Activated T-cell treated with anti-CD3 and anti-CD28 coated beads, Interleukin-2, amount 50 U/mL, for 4 hours (primary cell): ENCODE data around the gene JAG2. TPM values are rescaled to one million over a fixed set of nuclear protein-coding genes. Genes with fewer than 3 reads are reported as not detected.

ENCODE experiments used
- ATAC-seq, 2 donors: fragments of 200-7000 bp; cut with Tn5 transposase; one replicate each; pipeline ENCODE4 v1.10.0; 2021
- DNase-seq: peaks from one replicate; pipeline ENCODE4 v3.0.0-alpha.2; 2020
- H3K27me3 Mint-ChIP-seq: one replicate; pipeline ENCODE4 v1.8.0; 2021; ENCODE audit warnings: low read depth, mixed read lengths
- H3K36me3 Mint-ChIP-seq: one replicate; pipeline ENCODE4 v1.8.0; 2022; ENCODE audit warnings: mixed read lengths; ENCODE audit not compliant: insufficient read depth
- H3K4me1 Mint-ChIP-seq: one replicate; pipeline ENCODE4 v1.8.0; 2021; ENCODE audit warnings: low read depth, mixed read lengths
- H3K4me3 Mint-ChIP-seq: one replicate; pipeline ENCODE4 v1.8.0; 2021; ENCODE audit warnings: mild to moderate bottlenecking, moderate library complexity, mixed read lengths
- H3K9me3 Mint-ChIP-seq: one replicate; pipeline ENCODE4 v1.8.0; 2021; ENCODE audit warnings: mixed read lengths
- total RNA-seq, 3 donors: library from RNA; stranded (reverse); gene quantifications; one replicate each; pipeline ENCODE4 v1.2.1, GENCODE V29; 2021

JAG2 gene
- total RNA-seq, result 1 to 10 TPM; 2.9 to 5.4 (median 5.2) TPM

DNA sequence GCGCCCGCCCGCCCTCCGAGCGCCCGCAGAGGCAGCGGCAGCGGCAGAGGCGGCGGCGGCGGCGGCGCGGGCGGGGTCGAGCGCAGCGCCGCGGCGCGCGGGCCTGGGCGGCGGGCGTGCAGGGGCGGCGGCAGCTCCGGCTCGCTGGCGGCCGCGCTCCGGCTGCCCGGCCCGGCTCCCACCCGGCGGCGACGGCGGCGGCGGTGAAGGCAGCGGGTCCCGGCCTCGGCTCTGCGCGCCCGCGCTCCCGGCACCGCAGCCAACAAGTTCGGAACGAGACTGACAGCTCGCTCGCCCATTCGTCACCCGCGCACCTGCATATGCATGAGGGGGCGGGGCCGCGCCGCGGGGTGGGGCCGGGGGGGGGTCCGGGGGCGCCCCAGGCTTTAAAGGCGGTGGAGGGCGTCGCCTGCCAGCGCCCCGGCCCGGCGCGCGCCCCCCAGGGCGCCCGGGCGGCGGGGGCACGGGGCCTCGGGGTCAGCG, at the start of gene JAG2:
Gene JAG2, minus strand, starts transcription at position 281 of the 483 bp plus-strand sequence. CDS start 356 bp downstream, outside the sequence.
- DNase-seq, result peak; percentile 50
- peak; percentile 65 to 68 for ATAC-seq
- peak within 1 kb of the TSS; percentile 65 for H3K4me3 Mint-ChIP-seq
- H3K27me3 Mint-ChIP-seq, result peaks cover 15% of the 10 kb centered on the region
- H3K36me3 Mint-ChIP-seq, result no peaks in the 10 kb centered on the region
- H3K9me3 Mint-ChIP-seq, result no peaks in the 10 kb centered on the region
- peaks cover 10% of the 10 kb centered on the region for H3K4me1 Mint-ChIP-seq

DNA sequence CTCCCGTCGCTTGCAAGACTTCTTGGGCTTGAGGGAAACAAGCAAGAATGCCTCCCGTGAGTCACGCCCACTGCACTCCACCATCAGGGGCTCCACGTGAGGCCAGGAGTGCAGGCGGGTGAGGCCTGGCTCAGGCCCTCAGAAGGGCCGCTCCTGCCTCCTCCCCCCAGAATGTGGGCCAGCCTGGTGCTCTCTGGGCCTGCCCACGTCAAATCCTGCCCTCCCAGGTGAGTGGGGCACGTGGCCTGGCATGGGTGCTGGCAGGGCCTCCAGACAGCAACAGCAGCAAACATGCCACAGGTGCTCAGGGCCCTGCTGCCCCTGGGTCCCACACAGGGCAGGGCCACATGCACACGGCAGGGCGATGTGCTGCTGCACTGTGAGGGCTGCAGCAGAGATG, 49.2 kb upstream of the JAG2 start:
- no peak overlapping the region for H3K4me3 Mint-ChIP-seq
- H3K4me1 Mint-ChIP-seq, result no peaks in the 10 kb centered on the region
- no peaks in the 10 kb centered on the region for H3K9me3 Mint-ChIP-seq
- DNase-seq (no peak), ATAC-seq (no peak)
- no peaks in the 10 kb centered on the region for H3K27me3 Mint-ChIP-seq
- H3K36me3 Mint-ChIP-seq, result peaks cover 31% of the 10 kb centered on the region

DNA sequence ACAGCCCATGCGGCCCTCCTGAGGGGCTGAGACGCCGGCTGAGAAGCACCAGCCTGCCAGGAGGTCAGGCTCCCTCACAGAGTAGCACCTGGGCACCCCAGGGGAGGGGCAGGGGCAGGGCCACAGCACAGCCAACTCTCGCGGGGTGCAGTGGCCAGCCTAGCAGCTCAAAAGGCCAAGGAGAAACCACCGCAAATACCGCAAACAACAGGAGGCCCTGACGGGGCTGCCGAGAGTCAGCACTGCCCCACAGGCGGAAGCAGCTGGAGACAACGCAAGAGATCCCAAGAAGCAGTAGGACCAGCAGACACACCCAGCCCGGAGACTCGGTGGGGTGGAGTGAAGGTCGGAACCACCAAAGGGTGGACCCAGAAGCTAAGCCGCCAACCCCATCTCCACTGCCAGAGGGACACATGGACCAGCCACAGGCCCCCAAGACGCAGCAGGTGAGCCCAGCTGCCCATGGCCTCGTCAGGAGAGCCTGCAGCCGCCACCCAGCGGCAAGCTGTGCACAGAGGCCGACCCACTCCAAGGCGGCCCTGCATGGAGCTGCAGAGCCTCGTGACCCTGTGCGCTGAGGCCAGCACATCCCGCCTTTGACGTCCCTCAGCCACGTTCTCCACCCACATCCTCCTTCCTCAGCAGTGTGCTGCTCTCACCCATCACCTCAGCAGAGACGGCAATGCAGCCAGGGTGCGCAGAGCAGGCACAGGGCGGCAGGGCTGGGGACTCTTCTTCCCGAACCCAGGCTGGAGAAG, 48.1 kb upstream of the JAG2 start:
- Mint-ChIP-seq H3K9me3 (no peaks in the 10 kb centered on the region), H3K4me3 (no peak overlapping the region), H3K27me3 (no peaks in the 10 kb centered on the region), H3K4me1 (no peaks in the 10 kb centered on the region), H3K36me3 (peaks cover 24% of the 10 kb centered on the region)
- DNase-seq (no peak), ATAC-seq (no peak)

DNA sequence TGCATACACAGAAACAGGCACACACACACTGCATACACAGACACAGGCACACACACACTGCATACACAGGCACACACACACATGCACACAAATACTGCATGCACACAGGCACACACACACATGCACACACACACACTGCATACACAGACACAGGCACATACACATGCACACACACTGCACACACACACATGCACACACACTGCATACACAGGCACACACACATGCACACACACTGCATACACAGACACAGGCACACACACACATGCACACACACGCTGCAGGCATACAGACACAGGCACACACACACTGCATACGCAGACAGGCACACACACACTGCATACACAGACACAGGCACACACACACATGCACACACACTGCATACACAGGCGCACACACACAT, 47.0 kb upstream of the JAG2 start:
- H3K36me3 Mint-ChIP-seq, result peaks cover 22% of the 10 kb centered on the region
- no peaks in the 10 kb centered on the region for H3K4me1 Mint-ChIP-seq
- DNase-seq (no peak), ATAC-seq (no peak)
- no peaks in the 10 kb centered on the region for H3K9me3 Mint-ChIP-seq
- H3K27me3 Mint-ChIP-seq, result no peaks in the 10 kb centered on the region
- no peak overlapping the region for H3K4me3 Mint-ChIP-seq

DNA sequence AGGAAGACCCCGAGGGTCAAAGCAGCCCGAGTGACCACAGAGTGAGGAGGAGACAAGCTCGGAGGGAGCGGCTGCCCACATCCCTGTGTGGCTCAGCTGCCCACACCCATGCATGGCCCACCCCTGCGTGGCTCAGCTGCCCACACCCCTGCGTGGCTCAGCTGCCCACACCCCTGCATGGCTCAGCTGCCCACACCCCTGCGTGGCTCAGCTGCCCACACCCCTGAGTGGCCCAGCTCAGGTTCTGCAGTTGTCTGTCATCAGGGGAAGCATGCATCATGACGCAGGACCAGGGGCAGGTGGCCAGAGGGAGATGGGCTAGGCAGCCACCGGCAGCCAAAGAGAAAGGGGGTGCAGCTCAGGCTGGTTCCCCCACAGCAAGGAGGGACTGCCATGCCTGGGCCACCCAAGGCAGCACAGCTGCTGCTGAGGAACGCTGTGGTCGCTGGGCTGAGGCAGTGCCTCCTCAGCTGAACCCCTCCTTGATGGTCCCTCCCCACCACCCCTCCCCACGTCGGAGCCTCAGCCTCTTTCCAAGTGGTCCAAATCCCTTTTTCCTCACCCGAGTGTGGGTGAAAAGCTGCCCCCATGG, 45.8 kb upstream of the JAG2 start:
- no peaks in the 10 kb centered on the region for H3K9me3 Mint-ChIP-seq
- H3K4me1 Mint-ChIP-seq, result no peaks in the 10 kb centered on the region
- no peak overlapping the region for H3K4me3 Mint-ChIP-seq
- H3K36me3 Mint-ChIP-seq, result peaks cover 18% of the 10 kb centered on the region
- H3K27me3 Mint-ChIP-seq, result no peaks in the 10 kb centered on the region
- ATAC-seq (no peak), DNase-seq (no peak)

DNA sequence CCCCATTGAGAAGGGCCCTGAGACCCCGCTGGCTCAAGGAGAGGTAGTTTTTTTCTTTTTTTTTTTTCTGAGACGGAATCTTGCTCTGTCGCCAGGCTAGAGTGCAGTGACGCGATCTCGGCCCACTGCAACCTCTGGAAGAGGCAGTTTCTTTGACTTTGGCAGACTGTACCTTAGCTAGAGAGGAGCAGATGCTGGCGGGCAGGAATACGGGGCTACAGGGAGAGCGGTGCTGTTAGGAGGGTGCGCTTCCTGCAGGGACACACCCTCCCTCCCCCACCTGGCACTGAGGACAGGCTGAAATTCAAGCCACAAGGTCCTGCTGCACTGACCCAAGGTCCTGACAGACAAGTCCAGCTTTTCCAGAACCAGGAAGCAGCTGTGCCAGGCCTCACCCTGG, 44.8 kb upstream of the JAG2 start:
- H3K36me3 Mint-ChIP-seq, result peaks cover 13% of the 10 kb centered on the region
- H3K4me1 Mint-ChIP-seq, result no peaks in the 10 kb centered on the region
- DNase-seq (no peak), ATAC-seq (no peak)
- H3K4me3 Mint-ChIP-seq, result no peak overlapping the region
- no peaks in the 10 kb centered on the region for H3K27me3 Mint-ChIP-seq
- H3K9me3 Mint-ChIP-seq, result no peaks in the 10 kb centered on the region

DNA sequence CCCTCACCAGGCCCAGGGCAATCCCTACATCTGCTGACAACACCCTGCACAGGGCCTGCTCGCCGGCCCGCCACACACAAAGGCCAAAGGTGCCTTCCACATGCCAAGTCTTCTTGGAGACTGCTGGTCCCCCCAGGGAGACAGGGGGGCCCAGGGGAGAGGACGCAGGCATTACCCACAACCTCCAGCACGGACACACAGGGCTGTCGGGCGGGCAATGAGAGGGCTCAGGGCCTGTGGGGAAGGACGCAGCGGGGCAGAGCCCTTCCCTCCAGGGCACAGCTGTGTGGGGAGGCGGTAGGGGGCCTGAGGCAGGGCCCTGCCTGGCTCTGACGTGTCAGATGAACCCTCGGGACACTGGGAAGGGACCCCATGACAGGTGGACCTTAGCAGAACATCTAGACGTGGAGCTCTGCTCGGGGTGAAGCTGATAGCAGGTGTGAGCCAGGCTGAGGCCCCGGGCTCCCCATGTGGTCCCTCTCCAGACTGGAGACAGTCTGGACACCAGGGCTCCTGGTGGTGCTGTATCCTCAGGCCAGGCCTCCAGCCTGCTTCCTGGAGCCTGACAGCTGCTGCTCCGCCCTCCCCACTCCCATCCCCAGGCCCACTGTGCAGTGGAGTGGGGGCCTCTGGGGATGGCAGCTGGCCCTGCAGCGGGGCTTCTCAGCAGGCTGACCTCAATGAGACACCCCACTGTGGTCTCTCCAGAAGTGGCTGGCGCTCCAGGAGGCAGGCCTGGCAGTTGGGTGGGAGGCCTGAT, 44.1 kb upstream of the JAG2 start:
- Mint-ChIP-seq H3K9me3 (no peaks in the 10 kb centered on the region), H3K4me1 (no peaks in the 10 kb centered on the region), H3K36me3 (peaks cover 12% of the 10 kb centered on the region), H3K4me3 (no peak overlapping the region), H3K27me3 (no peaks in the 10 kb centered on the region)
- ATAC-seq (no peak), DNase-seq (no peak)

DNA sequence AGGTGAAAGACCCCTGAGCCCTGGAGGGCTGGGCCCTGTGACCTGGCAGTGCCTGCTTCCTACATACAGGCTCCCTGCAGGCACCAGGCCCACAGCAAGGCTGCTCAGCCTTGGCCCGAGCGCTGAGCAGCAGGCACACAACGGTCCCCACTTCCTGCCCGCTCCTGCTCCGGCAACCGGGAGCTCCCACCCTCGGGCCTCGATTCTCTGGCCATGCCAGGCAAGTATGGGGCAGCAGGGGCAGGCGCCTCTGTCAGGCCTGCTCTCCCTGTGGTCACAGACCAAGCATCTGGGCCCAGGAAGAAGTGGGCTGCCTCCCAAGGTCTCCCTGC, 43.1 kb upstream of the JAG2 start:
- H3K27me3 Mint-ChIP-seq, result no peaks in the 10 kb centered on the region
- no peak for DNase-seq
- H3K4me1 Mint-ChIP-seq, result no peaks in the 10 kb centered on the region
- H3K4me3 Mint-ChIP-seq, result no peak overlapping the region
- H3K9me3 Mint-ChIP-seq, result no peaks in the 10 kb centered on the region
- ATAC-seq, result no peak
- H3K36me3 Mint-ChIP-seq, result peaks cover 12% of the 10 kb centered on the region

DNA sequence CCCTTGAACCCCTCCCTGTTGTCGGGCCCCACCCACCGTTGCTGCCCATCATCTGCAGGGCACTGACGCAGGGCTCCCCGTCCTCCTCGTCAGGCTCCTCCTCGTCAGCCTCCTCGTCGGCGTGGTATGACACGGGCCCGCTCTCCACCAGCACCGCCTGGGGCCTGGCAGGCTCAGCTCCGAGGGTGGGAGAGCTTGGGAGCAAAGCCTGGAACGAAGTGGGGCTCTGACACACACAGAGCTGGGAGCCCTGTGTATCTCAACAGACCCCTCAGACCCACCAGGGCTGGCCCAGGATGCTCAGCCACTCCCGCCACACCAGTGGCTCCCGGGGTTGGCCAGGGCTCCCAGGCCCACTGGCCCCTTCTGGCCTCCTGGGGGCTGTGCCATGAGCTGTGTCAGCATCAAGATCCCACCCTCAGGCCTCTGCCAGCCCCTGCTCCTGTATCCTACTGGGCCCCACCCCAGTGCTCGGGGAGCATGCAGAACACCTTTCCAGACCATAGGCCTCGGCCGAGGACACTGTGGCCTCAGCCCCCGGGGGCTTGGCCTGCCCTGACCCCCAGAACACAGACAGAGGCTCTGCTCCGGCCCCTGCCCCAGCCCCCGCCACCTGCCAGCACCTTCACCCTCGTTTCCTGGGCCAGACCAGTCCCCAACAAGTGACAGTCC, 42.6 kb upstream of the JAG2 start:
- Mint-ChIP-seq H3K9me3 (no peaks in the 10 kb centered on the region), H3K27me3 (no peaks in the 10 kb centered on the region), H3K36me3 (peaks cover 12% of the 10 kb centered on the region), H3K4me3 (no peak overlapping the region), H3K4me1 (no peaks in the 10 kb centered on the region)
- ATAC-seq, result no peak
- no peak for DNase-seq

DNA sequence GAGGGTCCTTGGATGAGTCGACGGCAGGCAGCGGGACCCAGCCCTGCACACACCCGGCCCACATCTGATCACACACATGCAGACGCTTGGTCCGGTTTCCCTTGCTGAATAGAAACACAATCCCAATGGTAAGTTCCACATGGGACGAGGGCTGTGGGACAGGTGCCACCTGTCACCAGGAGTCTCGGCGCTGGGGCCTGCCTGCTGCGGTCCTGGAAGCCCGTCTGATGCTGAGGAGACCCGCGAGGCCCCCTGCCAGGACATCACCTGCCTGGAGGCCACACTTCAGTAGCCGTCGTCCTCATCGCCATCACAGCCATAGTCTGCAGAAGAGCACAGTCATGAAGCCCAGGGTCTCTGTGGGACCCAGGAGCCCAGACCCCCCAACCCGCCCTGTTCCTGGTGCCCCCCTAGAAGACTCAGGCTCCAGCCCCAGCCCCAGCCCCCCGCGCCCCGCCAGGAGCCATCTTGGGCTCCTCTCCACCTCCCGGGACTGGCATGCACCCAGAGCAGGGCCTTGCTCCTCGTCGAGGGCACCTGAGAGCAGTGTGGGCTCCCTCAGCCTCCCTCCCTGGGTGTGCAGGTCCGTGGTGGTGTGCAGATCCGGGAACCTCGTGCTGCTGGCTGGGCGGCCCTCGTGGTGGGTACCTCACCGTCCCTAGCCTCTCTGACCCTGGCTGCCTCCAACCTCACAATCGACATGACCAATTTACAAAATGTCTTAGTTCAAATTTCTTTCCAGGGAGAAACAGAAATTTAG, 41.9 kb upstream of the JAG2 start:
- ATAC-seq (no peak), DNase-seq (no peak)
- Mint-ChIP-seq H3K36me3 (peaks cover 8% of the 10 kb centered on the region), H3K27me3 (no peaks in the 10 kb centered on the region), H3K4me3 (no peak overlapping the region), H3K9me3 (no peaks in the 10 kb centered on the region), H3K4me1 (no peaks in the 10 kb centered on the region)

DNA sequence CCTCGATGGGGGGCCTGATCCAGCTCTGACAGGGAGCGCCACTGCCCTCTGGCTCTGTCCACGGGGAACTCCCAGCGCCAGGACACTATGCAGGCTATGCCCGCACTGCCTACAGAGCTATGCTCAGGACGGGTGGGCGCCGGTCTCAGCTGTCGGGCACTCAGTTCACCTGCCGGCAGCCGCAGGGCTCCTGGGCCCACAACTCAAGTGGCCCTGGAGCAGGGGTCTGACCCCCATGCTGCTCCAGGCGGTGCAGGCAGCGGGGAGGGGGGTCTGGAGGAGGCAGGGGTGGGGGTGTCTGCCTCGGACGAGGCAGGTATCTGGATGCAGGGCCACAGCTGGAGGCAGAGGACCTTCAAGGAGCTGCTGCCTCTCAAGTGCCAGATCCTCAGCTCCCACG, 41.1 kb upstream of the JAG2 start:
- DNase-seq (no peak), ATAC-seq (no peak)
- no peak overlapping the region for H3K4me3 Mint-ChIP-seq
- H3K27me3 Mint-ChIP-seq, result no peaks in the 10 kb centered on the region
- no peaks in the 10 kb centered on the region for H3K4me1 Mint-ChIP-seq
- H3K9me3 Mint-ChIP-seq, result no peaks in the 10 kb centered on the region
- peaks cover 4% of the 10 kb centered on the region for H3K36me3 Mint-ChIP-seq

DNA sequence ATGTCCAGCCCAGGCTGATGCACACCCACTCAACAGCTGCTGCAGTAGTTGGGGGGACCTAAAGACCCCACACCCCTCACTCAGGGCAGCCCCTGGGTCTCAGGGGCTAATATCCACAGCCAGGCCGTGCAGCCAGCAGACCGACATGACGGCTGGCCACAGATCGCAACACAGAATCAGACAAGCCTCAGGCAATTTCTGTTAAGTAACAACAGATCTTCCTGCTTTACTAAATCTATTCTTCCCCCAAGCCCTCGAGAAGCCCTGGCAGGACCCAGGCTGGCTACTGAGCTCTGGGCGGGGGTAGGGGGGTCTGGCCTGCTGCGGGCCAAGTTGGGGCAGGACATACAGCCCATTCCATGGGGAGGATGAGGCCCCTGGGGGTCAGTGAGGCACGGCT, 40.5 kb upstream of the JAG2 start:
- ATAC-seq (no peak), DNase-seq (no peak)
- peaks cover 4% of the 10 kb centered on the region for H3K4me1 Mint-ChIP-seq
- H3K36me3 Mint-ChIP-seq, result peaks cover 4% of the 10 kb centered on the region
- no peak overlapping the region for H3K4me3 Mint-ChIP-seq
- no peaks in the 10 kb centered on the region for H3K9me3 Mint-ChIP-seq
- H3K27me3 Mint-ChIP-seq, result no peaks in the 10 kb centered on the region

DNA sequence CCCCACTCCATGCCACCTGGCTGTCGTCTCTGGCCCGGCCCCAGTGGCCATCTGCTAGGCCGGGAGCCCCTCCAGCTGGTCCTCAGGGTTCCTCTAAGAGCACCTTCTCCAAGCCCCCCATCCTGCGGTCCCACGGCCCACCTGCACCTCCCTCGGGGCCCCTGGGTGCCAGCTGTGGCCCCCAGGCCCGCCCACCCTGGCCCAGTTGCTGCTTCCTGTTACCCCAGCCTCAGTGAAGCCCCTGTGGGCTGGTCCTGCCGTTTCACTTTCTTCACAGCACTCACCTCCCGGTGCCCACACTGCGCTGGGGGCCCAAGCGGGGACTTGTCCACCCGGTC, 40.1 kb upstream of the JAG2 start:
- H3K36me3 Mint-ChIP-seq, result peaks cover 4% of the 10 kb centered on the region
- no peak for ATAC-seq
- H3K27me3 Mint-ChIP-seq, result no peaks in the 10 kb centered on the region
- no peak overlapping the region for H3K4me3 Mint-ChIP-seq
- peaks cover 4% of the 10 kb centered on the region for H3K4me1 Mint-ChIP-seq
- DNase-seq, result no peak
- no peaks in the 10 kb centered on the region for H3K9me3 Mint-ChIP-seq
